Gastrocnemius medialis (tissue), 4 donors: ENCODE data around the gene KIF5A. TPM values are rescaled to one million over a fixed set of nuclear protein-coding genes. Genes with fewer than 3 reads are reported as not detected.

Source experiments
- ATAC-seq, 2 donors: fragments of 150-250 bp; one replicate each; pipeline ENCODE4 v1.9.1; 2016
- DNase-seq, 2 donors: peaks; one replicate each; pipeline ENCODE4 v3.0.0-alpha.2; 2019
- H3K27ac ChIP-seq, 4 donors: fragments of 200-600 bp; sonication (generic); 1 replicate in 1 of 4; 2 replicates in 3 of 4; pipeline ENCODE4 v1.5.1; 2016 to 2018; ENCODE audit warnings: mild to moderate bottlenecking in 2 of 4, moderate library complexity in 1 of 4
- H3K27me3 ChIP-seq, 3 donors: fragments of 200-600 bp; sonication (generic) in 2 of 3; 1 replicate in 1 of 3; 2 replicates in 2 of 3; pipeline versions ENCODE4 v1.5.1 to v1.6.0; 2016 to 2019; ENCODE audit warnings: mild to moderate bottlenecking in 1 of 3, moderate library complexity in 1 of 3
- H3K36me3 ChIP-seq, 2 donors: fragments of 200-600 bp; sonication (generic) in 1 of 2; one replicate each; pipeline ENCODE4 v1.5.1; 2017 to 2018
- H3K4me1 ChIP-seq, 2 donors: fragments of 200-600 bp; sonication (generic) in 1 of 2; one replicate each; pipeline ENCODE4 v1.5.1; 2016 to 2017; ENCODE audit warnings: mild to moderate bottlenecking in 2 of 2
- H3K4me3 ChIP-seq, 4 donors: fragments of 200-600 bp; sonication (generic) in 3 of 4; 1 replicate in 1 of 4; 2 replicates in 3 of 4; pipeline ENCODE4 v1.5.1; 2016 to 2019; ENCODE audit warnings: mild to moderate bottlenecking in 2 of 4
- H3K9me3 ChIP-seq, 3 donors: fragments of 200-600 bp; sonication (generic) in 2 of 3; 1 replicate in 1 of 3; 2 replicates in 2 of 3; pipeline ENCODE4 v1.5.1; 2016 to 2019
- CTCF ChIP-seq, 5 experiments: fragments of 450-650 bp in 3 of 5; fragments of 200-600 bp in 2 of 5; sonication (generic) in 2 of 5; IDR thresholded peaks in 4 of 5; conservative IDR thresholded peaks in 1 of 5; 1 replicate in 4 of 5; 2 replicates in 1 of 5; pipeline ENCODE4 v1.5.1; 2016 to 2019; ENCODE audit warnings: antibody characterized with exemption in 5 of 5, mild to moderate bottlenecking in 3 of 5, moderate library complexity in 3 of 5
- POLR2A ChIP-seq, 2 donors: fragments of 450-650 bp; IDR thresholded peaks; one replicate each; pipeline ENCODE4 v1.6.1; 2017; ENCODE audit warnings: antibody characterized with exemption in 2 of 2, mild to moderate bottlenecking in 2 of 2, moderate library complexity in 2 of 2
- in situ Hi-C, 4 donors: fragments of 200-750 bp; cut with MboI; loops; one replicate each; pipeline versions ENCODE4 v1.15.0 to v1.8.0; 2017; ENCODE audit warnings: low sequenced_read_pairs in 4 of 4
- intact Hi-C: fragments of 100-400 bp; cut with DNase I; formaldehyde crosslinking; loops from one replicate; pipeline ENCODE4 v1.15.1; 2023; ENCODE audit warnings: low total_unique reads
- total RNA-seq, 4 donors: library from RNA; depleted of rRNA; stranded (reverse); fragments of >200 nt; gene quantifications; one replicate each; pipeline versions ENCODE4 v1.1.0 to v1.2.3, GENCODE V29; 2016

Gene KIF5A
- total RNA-seq, 4 donors from 2014 or later, result 0.09 to 0.36 TPM; not detected in 2

GRCh38 chr12:57590864-57591781 is 41.3 kb downstream of the KIF5A start, which contains the start of gene PIP4K2C:
TSS of gene PIP4K2C (plus strand) at chr12:57591192. CDS start at chr12:57591290, 98 bp downstream.
- H3K27me3 ChIP-seq, result no peaks in the 10 kb centered on the region
- DNase-seq (peak; percentile 66 to 74), ATAC-seq (peak; percentile 92 to 95)
- H3K36me3 ChIP-seq, result peaks cover 0 to 9% of the 10 kb centered on the region in 2 donors
- H3K9me3 ChIP-seq, result no peaks in the 10 kb centered on the region
- intact Hi-C loops, result loop anchor here (2.0 kb wide), 1 partner anchor 104 kb away; the partner anchor contains the start of gene OS9
- H3K4me1 ChIP-seq, result peaks cover 8 to 13% of the 10 kb centered on the region in 2 donors
- in situ Hi-C loops, result no loop called here
- H3K27ac ChIP-seq, result peak within 1 kb of the TSS; percentile 66 to 79 (median 76)
- peak within 1 kb of the TSS; percentile 79 to 94 (median 86) for H3K4me3 ChIP-seq
- no peak for TF ChIP-seq CTCF (IDR thresholded peaks at IDR 0.05 in 4 of 5, conservative IDR thresholded peaks at IDR 0.05 in 1 of 5)
- peak in 1 of 2 donors; percentile 37 for TF ChIP-seq POLR2A (IDR thresholded peaks at IDR 0.05)

GRCh38 chr12:57591782-57592325 is 42.0 kb downstream of the KIF5A start:
- ATAC-seq, result no peak
- Histone ChIP-seq H3K9me3 (no peaks in the 10 kb centered on the region), H3K27me3 (no peaks in the 10 kb centered on the region), H3K4me1 (peaks cover 8 to 13% of the 10 kb centered on the region in 2 donors), H3K36me3 (peaks cover 0 to 13% of the 10 kb centered on the region in 2 donors), H3K27ac (peak overlapping the region; percentile 66 to 79 (median 76)), H3K4me3 (peak overlapping the region; percentile 79 to 94 (median 86))
- no peak for DNase-seq
- TF ChIP-seq POLR2A (IDR thresholded peaks at IDR 0.05) (no peak), CTCF (IDR thresholded peaks at IDR 0.05 in 4 of 5, conservative IDR thresholded peaks at IDR 0.05 in 1 of 5) (no peak)
- in situ Hi-C loops (no loop called here), intact Hi-C loops (loop anchor here (2.0 kb wide), 1 partner anchor 103 kb away; the partner anchor contains the start of gene OS9)

- no peak for ATAC-seq
- no peak overlapping the region for H3K4me3 ChIP-seq
Observed at GRCh38 chr12:57592551-57593165, 42.8 kb downstream of the KIF5A start.

More at GRCh38 chr12:57592551-57593165, 42.8 kb downstream of the KIF5A start:
- peaks cover 0 to 16% of the 10 kb centered on the region in 2 donors for H3K36me3 ChIP-seq
- no peaks in the 10 kb centered on the region for H3K27me3 ChIP-seq
- in situ Hi-C loops, result no loop called here
- DNase-seq, result no peak
- H3K4me1 ChIP-seq, result peaks cover 8 to 13% of the 10 kb centered on the region in 2 donors
- H3K9me3 ChIP-seq, result no peaks in the 10 kb centered on the region
- TF ChIP-seq CTCF (IDR thresholded peaks at IDR 0.05 in 4 of 5, conservative IDR thresholded peaks at IDR 0.05 in 1 of 5), result no peak
- no peak for TF ChIP-seq POLR2A (IDR thresholded peaks at IDR 0.05)
- intact Hi-C loops, result no loop called here
- no peak overlapping the region for H3K27ac ChIP-seq
